Left ventricle myocardium inferior (tissue), 1 donor: ENCODE results near the gene TRDMT1. TPM values are rescaled to one million over a fixed set of nuclear protein-coding genes. Genes with fewer than 3 reads are reported as not detected.

Source experiments
- DNase-seq: peaks from one replicate; pipeline ENCODE4 v3.0.0-alpha.2; 2020
- H3K27ac ChIP-seq: fragments of 200-600 bp; replicated peaks from 2 replicates; pipeline ENCODE4 v1.8.0; 2021
- H3K27me3 ChIP-seq: fragments of 200-600 bp; 2 replicates; pipeline ENCODE4 v1.8.0; 2021; ENCODE audit warnings: low read depth
- H3K36me3 ChIP-seq: fragments of 200-600 bp; 2 replicates; pipeline ENCODE4 v1.8.0; 2021
- H3K4me1 ChIP-seq: fragments of 200-600 bp; 2 replicates; pipeline ENCODE4 v1.8.0; 2021
- H3K4me3 ChIP-seq: fragments of 200-600 bp; 2 replicates; pipeline ENCODE4 v1.8.0; 2021; ENCODE audit warnings: mild to moderate bottlenecking, moderate library complexity
- H3K9me3 ChIP-seq: fragments of 200-600 bp; replicated peaks from 2 replicates; pipeline ENCODE4 v1.8.0; 2021
- intact Hi-C: fragments of 100-400 bp; cut with micrococcal nuclease; formaldehyde crosslinking; loops from one replicate; pipeline ENCODE4 v1.11.0; 2022
- total RNA-seq: library from RNA; stranded (reverse); fragmentation: NEBNext Ultra II Directional; extraction: Animal tissue kit (Norgen Biotek cat#: 25700); gene quantifications from one replicate; pipeline ENCODE4 v1.2.1, GENCODE V29; 2021
- TF ChIP-seq, protein P1 (sequence below): fragments of 200-600 bp; IDR thresholded peaks from 2 replicates; pipeline ENCODE4 v1.8.0; 2021; ENCODE audit warnings: antibody characterized with exemption, mild to moderate bottlenecking, borderline replicate concordance
- donor health status: DM: no; HTN: yes; CAD: no; lungs with severe emphysema.

TRDMT1 gene
- total RNA-seq, 1 donor from 2014 or later = 4.0 TPM

DNA sequence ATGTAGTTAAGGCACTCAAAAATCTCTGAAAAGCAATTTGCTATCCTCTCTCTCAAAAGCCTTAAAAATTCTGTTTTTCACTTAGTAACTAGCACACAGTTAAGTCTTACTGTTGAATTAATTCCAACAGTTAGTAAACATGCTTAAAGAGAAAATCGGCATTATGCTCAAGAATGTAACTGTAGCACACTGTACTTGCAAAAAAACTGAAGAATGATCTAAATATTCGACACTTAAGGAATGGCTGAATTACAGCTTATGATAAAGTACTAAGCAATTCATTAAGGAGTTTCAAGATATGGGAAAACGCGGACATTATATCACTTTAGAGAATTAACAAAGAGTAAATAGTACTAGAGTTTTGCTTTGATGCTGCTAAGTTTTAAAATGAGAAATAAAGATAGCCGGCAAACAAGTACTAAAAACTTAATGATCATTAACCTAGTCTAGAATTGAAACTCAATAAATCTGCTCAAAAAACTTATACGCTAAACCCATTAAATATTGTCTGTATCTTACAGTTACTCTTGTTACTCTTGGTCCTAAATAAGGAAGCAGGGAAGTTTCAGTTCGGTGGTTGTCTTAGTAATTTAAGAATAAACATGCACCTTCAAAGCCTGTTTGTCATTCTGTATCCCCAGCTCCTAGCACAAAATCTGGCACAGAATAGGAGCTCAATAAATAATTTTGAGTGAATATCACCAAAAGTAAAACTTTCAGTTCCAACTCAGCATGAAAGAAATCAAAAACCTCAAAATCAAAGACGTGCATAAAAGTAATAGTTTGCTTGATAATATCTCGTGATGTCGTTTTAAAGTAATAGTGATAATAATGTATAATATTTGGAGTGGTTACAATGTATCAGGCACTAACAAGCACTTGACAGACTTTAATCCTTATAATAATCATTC is 1.2 kb downstream of the TRDMT1 start:
- Histone ChIP-seq H3K27me3 (no peaks in the 10 kb centered on the region), H3K36me3 (no peaks in the 10 kb centered on the region), H3K9me3 (no peaks in the 10 kb centered on the region), H3K4me1 (peaks cover 30% of the 10 kb centered on the region), H3K27ac (peak overlapping the region; percentile 98), H3K4me3 (peak overlapping the region; percentile 76)
- no peak for DNase-seq
- TF ChIP-seq, protein P1, sequence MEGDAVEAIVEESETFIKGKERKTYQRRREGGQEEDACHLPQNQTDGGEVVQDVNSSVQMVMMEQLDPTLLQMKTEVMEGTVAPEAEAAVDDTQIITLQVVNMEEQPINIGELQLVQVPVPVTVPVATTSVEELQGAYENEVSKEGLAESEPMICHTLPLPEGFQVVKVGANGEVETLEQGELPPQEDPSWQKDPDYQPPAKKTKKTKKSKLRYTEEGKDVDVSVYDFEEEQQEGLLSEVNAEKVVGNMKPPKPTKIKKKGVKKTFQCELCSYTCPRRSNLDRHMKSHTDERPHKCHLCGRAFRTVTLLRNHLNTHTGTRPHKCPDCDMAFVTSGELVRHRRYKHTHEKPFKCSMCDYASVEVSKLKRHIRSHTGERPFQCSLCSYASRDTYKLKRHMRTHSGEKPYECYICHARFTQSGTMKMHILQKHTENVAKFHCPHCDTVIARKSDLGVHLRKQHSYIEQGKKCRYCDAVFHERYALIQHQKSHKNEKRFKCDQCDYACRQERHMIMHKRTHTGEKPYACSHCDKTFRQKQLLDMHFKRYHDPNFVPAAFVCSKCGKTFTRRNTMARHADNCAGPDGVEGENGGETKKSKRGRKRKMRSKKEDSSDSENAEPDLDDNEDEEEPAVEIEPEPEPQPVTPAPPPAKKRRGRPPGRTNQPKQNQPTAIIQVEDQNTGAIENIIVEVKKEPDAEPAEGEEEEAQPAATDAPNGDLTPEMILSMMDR = no peak
- intact Hi-C loops = no loop called here

DNA sequence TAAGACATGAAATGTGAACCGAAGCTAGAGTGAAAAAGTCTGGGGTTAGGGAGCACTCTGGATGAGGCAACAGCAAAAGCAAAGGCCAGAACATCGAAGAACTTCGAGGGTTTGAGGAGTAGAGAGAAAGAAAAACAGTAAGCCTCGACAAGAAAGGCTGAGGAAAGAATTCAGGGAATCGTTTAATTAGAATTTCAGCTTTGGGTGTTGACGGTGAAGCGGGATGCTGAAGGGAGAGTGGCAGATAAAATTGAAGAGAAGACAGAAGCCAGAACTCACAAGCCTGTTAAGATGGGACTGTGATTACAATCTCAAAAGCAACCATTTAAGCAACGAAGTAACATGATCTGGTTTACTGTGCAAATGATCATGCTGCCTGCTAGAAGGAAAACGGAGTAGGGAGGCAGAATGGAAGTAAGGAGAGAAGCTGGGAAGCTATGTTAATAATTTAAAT is 2.1 kb downstream of the TRDMT1 start:
- Histone ChIP-seq H3K4me1 (peaks cover 30% of the 10 kb centered on the region), H3K27ac (peak overlapping the region; percentile 98), H3K9me3 (no peaks in the 10 kb centered on the region), H3K36me3 (no peaks in the 10 kb centered on the region), H3K27me3 (no peaks in the 10 kb centered on the region), H3K4me3 (peak overlapping the region; percentile 76)
- intact Hi-C loops = no loop called here
- TF ChIP-seq, protein P1 = no peak
- no peak for DNase-seq

DNA sequence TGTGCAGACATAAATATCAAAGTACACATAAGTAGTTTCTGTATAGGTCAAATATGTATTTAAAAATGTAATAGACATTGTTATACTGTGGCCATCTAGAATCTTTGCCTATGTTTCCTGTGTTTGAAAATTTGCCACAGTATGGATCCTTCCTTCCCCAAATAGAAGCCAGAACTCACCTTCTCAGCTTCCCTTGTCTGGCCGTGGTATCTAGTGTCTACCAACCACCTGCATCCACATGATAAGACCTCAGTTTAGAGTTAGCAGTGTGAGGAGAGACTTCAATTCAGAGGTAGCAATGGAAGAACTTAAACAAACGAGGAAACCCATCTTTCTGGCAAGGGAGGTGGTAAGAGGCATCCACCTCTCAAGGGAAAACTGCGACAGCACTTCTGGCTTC is 4.9 kb downstream of the TRDMT1 start:
- DNase-seq = no peak
- Histone ChIP-seq H3K27me3 (no peaks in the 10 kb centered on the region), H3K36me3 (no peaks in the 10 kb centered on the region), H3K4me3 (no peak overlapping the region), H3K27ac (no peak overlapping the region), H3K4me1 (peaks cover 27% of the 10 kb centered on the region), H3K9me3 (no peaks in the 10 kb centered on the region)
- TF ChIP-seq, protein P1 = no peak
- intact Hi-C loops = no loop called here

DNA sequence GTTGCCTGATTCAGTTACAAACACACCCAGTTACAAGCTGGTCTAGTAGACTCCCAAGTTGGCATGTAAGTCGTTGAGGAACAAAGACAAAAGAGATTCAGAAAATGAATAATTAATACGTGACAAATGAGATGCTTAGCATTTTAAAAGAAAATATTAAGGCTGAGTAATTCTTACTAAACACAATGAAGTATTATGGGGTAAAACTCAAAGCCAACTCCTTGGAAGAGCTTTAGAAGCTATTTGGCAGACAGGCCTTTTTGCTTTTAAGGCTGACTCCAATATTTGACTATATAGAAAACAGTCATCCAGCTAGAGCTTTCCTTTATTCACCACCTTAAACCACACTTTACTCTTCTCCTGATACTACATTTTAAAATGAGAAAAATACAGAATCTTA is 5.4 kb downstream of the TRDMT1 start:
- no peak overlapping the region for H3K4me3 ChIP-seq
- no peak for DNase-seq
- intact Hi-C loops = no loop called here
- H3K27me3 ChIP-seq = no peaks in the 10 kb centered on the region
- TF ChIP-seq, protein P1 = no peak
- no peaks in the 10 kb centered on the region for H3K9me3 ChIP-seq
- H3K36me3 ChIP-seq = no peaks in the 10 kb centered on the region
- peaks cover 22% of the 10 kb centered on the region for H3K4me1 ChIP-seq
- H3K27ac ChIP-seq = no peak overlapping the region

DNA sequence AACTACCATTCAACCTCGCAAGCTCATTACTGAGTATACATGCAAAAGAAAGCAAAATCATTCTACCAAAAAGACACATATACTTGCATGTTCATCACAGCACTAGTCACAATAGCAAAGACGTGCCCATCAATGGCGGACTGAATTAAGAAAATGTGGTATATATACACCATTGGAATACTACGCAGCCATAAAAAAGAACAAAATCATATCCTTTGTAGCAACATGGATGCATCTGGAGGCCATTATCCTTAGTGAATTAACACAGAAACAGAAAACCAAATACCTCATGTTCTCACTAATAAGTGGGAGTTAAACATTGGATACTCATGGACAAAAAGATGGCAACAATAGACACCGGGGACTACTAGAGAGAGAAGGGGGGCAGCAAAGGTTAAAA is 6.4 kb downstream of the TRDMT1 start:
- Histone ChIP-seq H3K27me3 (no peaks in the 10 kb centered on the region), H3K36me3 (no peaks in the 10 kb centered on the region), H3K9me3 (no peaks in the 10 kb centered on the region), H3K4me1 (peaks cover 12% of the 10 kb centered on the region), H3K4me3 (no peak overlapping the region), H3K27ac (no peak overlapping the region)
- TF ChIP-seq, protein P1 = no peak
- intact Hi-C loops = no loop called here
- no peak for DNase-seq
